HUES64 (cell line): Measurements from ENCODE around the gene PLEKHF1.

Experiments used
- H3K27ac ChIP-seq: 2 replicates; pipeline ENCODE4 v1.7.0; 2013; ENCODE audit warnings: low read depth, low read length, inconsistent platforms
- H3K27me3 ChIP-seq: 2 replicates; pipeline ENCODE4 v1.6.1; 2013; ENCODE audit warnings: mild to moderate bottlenecking, low read length; ENCODE audit not compliant: insufficient read depth
- H3K36me3 ChIP-seq: 2 replicates; pipeline ENCODE4 v1.6.1; 2013; ENCODE audit warnings: mild to moderate bottlenecking, low read length; ENCODE audit not compliant: insufficient read depth
- H3K4me1 ChIP-seq: 2 replicates; pipeline ENCODE4 v1.6.1; 2013; ENCODE audit warnings: mild to moderate bottlenecking, low read length, moderate library complexity; ENCODE audit not compliant: insufficient read depth
- H3K4me3 ChIP-seq: 2 replicates; pipeline ENCODE4 v1.5.1; 2013; ENCODE audit warnings: mild to moderate bottlenecking, low read length, moderate library complexity
- H3K9ac ChIP-seq: 2 replicates; pipeline ENCODE4 v1.6.1; 2013; ENCODE audit warnings: mild to moderate bottlenecking, low read depth, low read length
- H3K9me3 ChIP-seq: 2 replicates; pipeline ENCODE4 v1.6.1; 2013; ENCODE audit warnings: low read depth, low read length; ENCODE audit not compliant: insufficient read depth
- WGBS: fragments of 150-250, 120-280 bp; methylation state at CpG from one replicate; pipeline ENCODE4 v1.1.7; 2013; ENCODE audit warnings: missing lambda C conversion rate; 5-methylcytosine and 5-hydroxymethylcytosine counted together

The PLEKHF1 gene

GRCh38 chr19:29682236-29682895, 17.1 kb downstream of the PLEKHF1 start:
- Histone ChIP-seq H3K27me3 (no peaks in the 10 kb centered on the region), H3K4me1 (no peaks in the 10 kb centered on the region), H3K9ac (no peak overlapping the region), H3K4me3 (no peak overlapping the region), H3K9me3 (no peaks in the 10 kb centered on the region), H3K36me3 (no peaks in the 10 kb centered on the region), H3K27ac (no peak overlapping the region)
- WGBS = 89% methylated on average over 16 of the region's 16 CpGs

- no peak overlapping the region for H3K9ac ChIP-seq
- H3K9me3 ChIP-seq = no peaks in the 10 kb centered on the region
- H3K27ac ChIP-seq = no peak overlapping the region
- H3K4me1 ChIP-seq = no peaks in the 10 kb centered on the region
- H3K4me3 ChIP-seq = no peak overlapping the region
- H3K36me3 ChIP-seq = no peaks in the 10 kb centered on the region
- WGBS = 79% methylated on average over 10 of the region's 10 CpGs
- no peaks in the 10 kb centered on the region for H3K27me3 ChIP-seq
Observed at GRCh38 chr19:29683009-29683408, 17.7 kb downstream of the PLEKHF1 start.

- H3K9ac ChIP-seq = no peak overlapping the region
- WGBS = 95% methylated on average over 7 of the region's 7 CpGs
- no peaks in the 10 kb centered on the region for H3K4me1 ChIP-seq
- no peak overlapping the region for H3K4me3 ChIP-seq
- H3K27me3 ChIP-seq = no peaks in the 10 kb centered on the region
- H3K27ac ChIP-seq = no peak overlapping the region
- 0 out of 2 replicates have a peak, but pooled peaks cover under 1% of the 10 kb centered on the region for H3K9me3 ChIP-seq
- no peaks in the 10 kb centered on the region for H3K36me3 ChIP-seq
Observed at GRCh38 chr19:29685326-29685725, 20.1 kb downstream of the PLEKHF1 start.

- H3K36me3 ChIP-seq = no peaks in the 10 kb centered on the region
- no peaks in the 10 kb centered on the region for H3K27me3 ChIP-seq
- WGBS = 95% methylated on average over 8 of the region's 8 CpGs
- H3K9me3 ChIP-seq = 0 out of 2 replicates have a peak, but pooled peaks cover 6% of the 10 kb centered on the region
- H3K9ac ChIP-seq = no peak overlapping the region
- H3K27ac ChIP-seq = no peak overlapping the region
- H3K4me3 ChIP-seq = no peak overlapping the region
- H3K4me1 ChIP-seq = peaks cover 3% of the 10 kb centered on the region; the same call in 1 of the 2 replicates
Observed at GRCh38 chr19:29686285-29686805, 21.1 kb downstream of the PLEKHF1 start.

GRCh38 chr19:29687244-29687896, 22.1 kb downstream of the PLEKHF1 start:
- Histone ChIP-seq H3K27ac (no peak overlapping the region), H3K9me3 (0 out of 2 replicates have a peak, but pooled peaks cover 6% of the 10 kb centered on the region), H3K36me3 (no peaks in the 10 kb centered on the region), H3K27me3 (no peaks in the 10 kb centered on the region), H3K4me1 (peaks cover 3% of the 10 kb centered on the region; the same call in 1 of the 2 replicates), H3K4me3 (no peak overlapping the region), H3K9ac (no peak overlapping the region)
- WGBS = 89% methylated on average over 17 of the region's 17 CpGs

- Histone ChIP-seq H3K4me3 (no peak overlapping the region), H3K9me3 (0 out of 2 replicates have a peak, but pooled peaks cover 6% of the 10 kb centered on the region), H3K27ac (no peak overlapping the region), H3K27me3 (no peaks in the 10 kb centered on the region), H3K36me3 (no peaks in the 10 kb centered on the region), H3K4me1 (peaks cover 3% of the 10 kb centered on the region; the same call in 1 of the 2 replicates), H3K9ac (no peak overlapping the region)
- 91% methylated on average over 18 of the region's 18 CpGs for WGBS
Observed at GRCh38 chr19:29687897-29688728, 22.9 kb downstream of the PLEKHF1 start.

- Histone ChIP-seq H3K4me1 (peaks cover 3% of the 10 kb centered on the region; the same call in 1 of the 2 replicates), H3K27me3 (no peaks in the 10 kb centered on the region), H3K9me3 (0 out of 2 replicates have a peak, but pooled peaks cover 6% of the 10 kb centered on the region), H3K4me3 (no peak overlapping the region), H3K36me3 (no peaks in the 10 kb centered on the region), H3K27ac (no peak overlapping the region), H3K9ac (no peak overlapping the region)
- WGBS = 61% methylated on average over 2 of the region's 2 CpGs
Observed at GRCh38 chr19:29690842-29691241, 25.6 kb downstream of the PLEKHF1 start.

- 90% methylated on average over 5 of the region's 5 CpGs for WGBS
- Histone ChIP-seq H3K9me3 (0 out of 2 replicates have a peak, but pooled peaks cover 6% of the 10 kb centered on the region), H3K27me3 (no peaks in the 10 kb centered on the region), H3K36me3 (no peaks in the 10 kb centered on the region), H3K27ac (no peak overlapping the region), H3K4me3 (no peak overlapping the region), H3K9ac (no peak overlapping the region), H3K4me1 (peaks cover 3% of the 10 kb centered on the region; the same call in 1 of the 2 replicates)
Observed at GRCh38 chr19:29694161-29694560, 28.9 kb downstream of the PLEKHF1 start.

GRCh38 chr19:29694669-29695627, 29.7 kb downstream of the PLEKHF1 start:
- WGBS = 80% methylated on average over 19 of the region's 19 CpGs
- H3K27me3 ChIP-seq = no peaks in the 10 kb centered on the region
- H3K4me3 ChIP-seq = no peak overlapping the region
- H3K9me3 ChIP-seq = 0 out of 2 replicates have a peak, but pooled peaks cover 6% of the 10 kb centered on the region
- H3K36me3 ChIP-seq = no peaks in the 10 kb centered on the region
- no peak overlapping the region for H3K27ac ChIP-seq
- peaks cover 3% of the 10 kb centered on the region; the same call in 1 of the 2 replicates for H3K4me1 ChIP-seq
- no peak overlapping the region for H3K9ac ChIP-seq
